Hepatocyte (in vitro differentiated cells): ENCODE data around the gene WFDC6.

Experiments used
- CTCF ChIP-seq: fragments of 200-600 bp; sonication (generic); IDR thresholded peaks from 2 replicates; pipeline ENCODE4 v1.5.1; 2016; ENCODE audit warnings: antibody characterized with exemption, mild to moderate bottlenecking; ENCODE audit not compliant: poor library complexity
- EZH2 ChIP-seq: fragments of 200-600 bp; sonication (generic); IDR thresholded peaks from 2 replicates; pipeline ENCODE4 v1.6.1; 2016; ENCODE audit warnings: antibody characterized with exemption, mild to moderate bottlenecking, borderline replicate concordance
- EZH2phosphoT487 ChIP-seq: fragments of 200-600 bp; sonication (generic); IDR thresholded peaks from one replicate; pipeline ENCODE4 v1.6.1; 2018; ENCODE audit warnings: antibody characterized with exemption, mild to moderate bottlenecking, low read depth, moderate library complexity; ENCODE audit not compliant: unreplicated experiment, severe bottlenecking

- TF ChIP-seq CTCF, result no peak
- no peak for TF ChIP-seq EZH2
- no peak for TF ChIP-seq EZH2phosphoT487
These were observed 39.3 kb downstream of the WFDC6 start for GRCh38 chr20:45500022-45500421.
